Endothelial cell of umbilical vein (primary cell): ENCODE results near the gene ARHGAP22.

Experiments used
- EZH2 ChIP-seq: IDR thresholded peaks from 2 replicates; pipeline ENCODE4 v1.6.1; 2012; ENCODE audit warnings: borderline replicate concordance, low read depth, mild to moderate bottlenecking, moderate library complexity, low read length, inconsistent platforms; ENCODE audit not compliant: severe bottlenecking
- GATA2 ChIP-seq: IDR thresholded peaks from 2 replicates; pipeline ENCODE4 v1.7.0; 2011; ENCODE audit warnings: low read depth, mild to moderate bottlenecking, moderate library complexity, mixed read lengths, low read length; ENCODE audit not compliant: insufficient read length, insufficient read depth

GRCh38 chr10:48498940-48499510 lies 105.8 kb downstream of the ARHGAP22 start:
- TF ChIP-seq EZH2 = no peak
- TF ChIP-seq GATA2 = no peak
